NCI-H146 treated with DMSO at 0.1 percent for 48 hours (cell line): ENCODE data around the gene TGM4.
"Not testable (repeated sequence)": the region's sequence is repeated elsewhere in the genome, so short reads cannot be mapped to it uniquely, and the experiment has no call there.

Source experiments
- DNase-seq: peaks from one replicate; lab custom pipeline; 2025; ENCODE audit not compliant: unreplicated experiment; lab: John Stamatoyannopoulos, UW

TGM4 gene

DNA sequence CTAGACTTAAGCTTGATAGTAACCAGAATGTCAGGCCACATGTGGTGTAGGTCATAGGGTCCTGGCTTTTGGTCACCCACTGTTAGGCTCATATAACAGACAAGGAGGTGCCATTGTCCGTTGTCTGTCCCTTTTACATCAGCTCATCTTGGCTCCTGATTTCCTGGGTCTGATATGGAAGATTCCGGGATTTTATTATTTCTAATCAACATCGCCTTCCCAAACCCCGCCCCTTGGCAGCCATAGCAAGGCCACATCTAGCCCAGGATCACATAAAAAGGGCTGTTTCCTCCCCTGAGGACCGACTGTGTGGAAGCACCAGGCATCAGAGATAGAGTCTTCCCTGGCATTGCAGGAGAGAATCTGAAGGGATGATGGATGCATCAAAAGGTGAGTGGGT lies at the start of gene TGM4:
TGM4 (plus strand) TSS at position 301 of the 400 bp plus-strand sequence; CDS start at position 372, 71 bp downstream.
- no peak for DNase-seq

DNA sequence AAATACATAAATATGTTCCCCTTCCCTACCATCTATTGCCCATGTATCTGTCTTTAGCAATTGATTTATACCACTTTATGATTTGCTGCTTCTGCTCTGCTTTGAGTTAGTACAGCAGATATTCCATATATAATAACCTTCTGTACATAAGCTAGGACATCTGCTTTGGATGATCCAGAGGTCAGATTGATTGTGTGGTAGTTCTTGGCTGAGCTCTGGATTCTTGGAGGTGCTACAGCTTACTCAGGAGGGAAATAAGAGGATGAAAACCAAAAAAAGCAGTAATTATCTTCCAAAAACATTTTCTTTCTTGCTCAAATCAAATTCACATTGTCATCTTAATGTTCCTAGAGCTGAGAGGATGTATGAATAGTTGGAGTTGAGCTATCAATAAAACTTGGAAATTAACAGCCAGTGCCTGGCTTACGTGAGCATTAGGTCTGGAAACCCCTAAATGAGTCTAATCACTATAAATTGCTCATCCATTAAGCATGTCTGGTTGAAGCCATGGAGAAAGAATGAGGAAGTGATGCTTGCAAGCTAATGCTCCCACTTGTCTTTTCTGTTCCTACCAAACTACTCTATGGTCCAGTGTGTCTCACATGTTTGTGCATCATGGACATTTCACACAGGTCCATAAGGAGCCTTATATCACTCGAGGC lies 49.0 kb upstream of the TGM4 start:
- no peak for DNase-seq

DNA sequence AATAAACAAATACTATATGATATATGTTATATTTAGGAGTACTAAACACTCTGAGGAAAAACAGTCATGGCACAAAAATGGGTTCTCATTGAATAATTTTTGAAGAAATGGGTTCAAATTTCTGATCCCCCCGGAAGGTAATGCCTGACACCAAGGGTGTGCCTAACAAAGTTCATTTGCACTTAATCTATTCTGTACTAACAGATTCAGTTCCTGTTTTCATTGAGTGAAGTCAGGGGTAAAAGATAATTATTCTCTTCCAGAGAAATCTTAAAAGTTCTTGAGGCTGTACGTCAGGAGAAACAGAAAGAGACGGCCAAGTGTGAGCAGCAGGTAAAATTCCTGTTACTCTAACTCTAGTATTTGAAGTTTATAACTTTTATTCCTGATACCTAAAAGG lies 47.2 kb upstream of the TGM4 start:
- DNase-seq, result no peak

DNA sequence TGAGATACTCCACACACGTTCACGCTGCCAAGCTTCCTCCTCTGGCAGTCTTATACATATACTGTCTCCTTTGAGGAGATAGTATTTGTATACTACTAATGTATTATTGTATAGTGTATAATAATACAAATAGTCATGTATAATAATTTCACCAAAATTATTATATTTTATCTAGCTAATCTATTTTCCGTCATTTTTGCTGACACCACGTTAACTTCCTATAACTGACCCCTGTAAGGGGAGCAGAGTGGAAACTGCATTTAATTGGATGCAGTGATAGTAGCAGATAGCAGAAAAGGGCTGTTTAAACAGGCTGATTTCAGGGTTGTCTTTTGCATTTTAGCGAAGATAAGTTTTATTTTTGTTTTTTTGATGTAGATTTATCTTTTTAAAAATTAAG lies 43.2 kb upstream of the TGM4 start:
- DNase-seq, result no peak

DNA sequence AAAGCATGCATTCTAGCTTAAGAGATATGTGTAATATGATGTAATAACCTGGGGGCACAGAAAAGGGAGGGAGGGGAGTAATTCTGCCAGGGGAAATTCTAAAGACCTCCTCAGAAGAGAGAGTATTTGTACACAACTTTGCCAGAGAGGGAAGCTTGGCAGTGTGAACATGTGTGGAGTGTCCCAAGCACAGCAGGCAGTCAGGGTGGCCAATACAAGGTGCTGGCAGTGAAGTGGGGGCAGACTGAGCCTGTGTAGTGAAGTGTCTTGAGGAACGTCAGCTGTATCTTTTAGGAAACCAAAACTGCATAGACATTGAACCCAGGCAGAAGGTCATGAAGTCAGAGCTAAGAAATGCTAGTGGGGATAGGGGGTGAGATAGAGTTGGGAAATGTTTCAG lies 42.4 kb upstream of the TGM4 start:
- no peak for DNase-seq

DNA sequence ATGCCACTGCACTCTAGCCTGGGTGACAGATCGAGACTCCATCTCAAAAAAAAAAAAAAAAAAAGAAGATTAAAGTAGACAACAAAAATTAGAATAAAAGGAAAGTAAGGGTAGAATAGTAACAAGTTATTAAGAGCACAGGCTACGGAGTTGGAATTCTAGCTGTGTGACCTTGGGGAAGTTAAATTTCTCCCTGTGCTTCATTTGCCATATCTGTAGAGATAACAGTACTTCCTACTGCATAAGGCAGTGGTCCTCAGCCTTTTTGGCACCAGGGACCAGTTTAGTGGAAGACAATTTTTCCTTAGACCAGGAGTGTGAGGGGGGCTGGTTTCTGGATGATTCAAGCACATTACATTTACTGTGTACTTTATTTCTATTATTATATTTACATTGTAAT lies 41.4 kb upstream of the TGM4 start:
- DNase-seq, result no peak

DNA sequence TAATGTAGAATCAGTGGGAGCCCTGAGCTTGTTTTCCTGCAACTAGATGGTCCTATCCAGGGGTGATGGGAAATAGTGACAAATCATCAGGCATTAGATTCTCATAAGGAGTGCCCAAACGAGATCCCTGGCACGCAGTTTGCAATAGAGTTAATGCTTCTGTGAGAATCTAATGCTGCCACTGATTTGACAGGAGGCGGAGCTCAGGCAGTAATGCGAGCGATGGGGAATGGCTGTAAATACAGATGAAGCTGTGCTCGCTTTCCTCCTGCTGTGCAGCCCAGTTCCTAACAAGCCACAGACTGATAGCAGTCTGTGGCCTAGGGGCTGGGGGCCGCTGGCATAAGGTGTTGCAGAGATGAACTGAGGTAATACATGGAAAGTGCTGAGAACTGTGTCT lies 41.0 kb upstream of the TGM4 start:
- no peak for DNase-seq

DNA sequence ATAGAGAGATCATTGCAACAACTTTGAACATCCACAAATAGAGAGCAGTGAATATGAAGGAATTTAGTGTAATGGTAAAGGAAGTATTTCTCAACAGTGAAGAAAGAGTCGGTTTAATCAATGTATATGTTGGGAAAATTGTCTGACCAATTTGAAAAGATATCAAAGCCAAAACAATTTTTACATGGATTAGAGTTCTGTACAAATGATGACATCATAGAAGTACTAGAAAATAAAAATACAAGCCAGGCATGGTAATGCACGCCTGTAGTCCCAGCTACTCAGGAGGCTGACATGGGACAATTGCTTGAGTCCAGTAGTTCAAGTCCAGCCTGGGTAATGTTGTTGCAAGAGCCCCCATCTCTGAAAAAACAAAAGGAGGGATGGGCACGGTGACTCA lies 38.7 kb upstream of the TGM4 start:
- no peak for DNase-seq

DNA sequence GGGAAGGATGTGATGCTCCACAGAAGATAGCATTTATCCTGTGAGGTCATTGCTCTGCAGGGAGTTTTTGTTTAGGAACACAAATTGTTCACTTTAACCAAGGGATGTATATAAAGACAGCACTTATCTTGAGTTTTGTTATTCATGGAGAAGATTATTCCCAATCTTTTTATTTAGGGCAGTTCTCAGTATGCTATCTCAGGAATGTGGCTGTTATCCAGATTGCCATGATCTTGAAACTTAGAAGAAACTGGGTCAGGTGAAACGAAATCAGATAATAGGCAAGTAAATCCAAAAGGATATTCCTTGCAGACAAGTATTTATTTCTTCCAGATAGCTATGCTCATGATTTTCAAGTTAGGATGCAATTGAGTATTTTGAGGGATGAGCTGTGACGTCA lies 32.0 kb upstream of the TGM4 start:
- no peak for DNase-seq

DNA sequence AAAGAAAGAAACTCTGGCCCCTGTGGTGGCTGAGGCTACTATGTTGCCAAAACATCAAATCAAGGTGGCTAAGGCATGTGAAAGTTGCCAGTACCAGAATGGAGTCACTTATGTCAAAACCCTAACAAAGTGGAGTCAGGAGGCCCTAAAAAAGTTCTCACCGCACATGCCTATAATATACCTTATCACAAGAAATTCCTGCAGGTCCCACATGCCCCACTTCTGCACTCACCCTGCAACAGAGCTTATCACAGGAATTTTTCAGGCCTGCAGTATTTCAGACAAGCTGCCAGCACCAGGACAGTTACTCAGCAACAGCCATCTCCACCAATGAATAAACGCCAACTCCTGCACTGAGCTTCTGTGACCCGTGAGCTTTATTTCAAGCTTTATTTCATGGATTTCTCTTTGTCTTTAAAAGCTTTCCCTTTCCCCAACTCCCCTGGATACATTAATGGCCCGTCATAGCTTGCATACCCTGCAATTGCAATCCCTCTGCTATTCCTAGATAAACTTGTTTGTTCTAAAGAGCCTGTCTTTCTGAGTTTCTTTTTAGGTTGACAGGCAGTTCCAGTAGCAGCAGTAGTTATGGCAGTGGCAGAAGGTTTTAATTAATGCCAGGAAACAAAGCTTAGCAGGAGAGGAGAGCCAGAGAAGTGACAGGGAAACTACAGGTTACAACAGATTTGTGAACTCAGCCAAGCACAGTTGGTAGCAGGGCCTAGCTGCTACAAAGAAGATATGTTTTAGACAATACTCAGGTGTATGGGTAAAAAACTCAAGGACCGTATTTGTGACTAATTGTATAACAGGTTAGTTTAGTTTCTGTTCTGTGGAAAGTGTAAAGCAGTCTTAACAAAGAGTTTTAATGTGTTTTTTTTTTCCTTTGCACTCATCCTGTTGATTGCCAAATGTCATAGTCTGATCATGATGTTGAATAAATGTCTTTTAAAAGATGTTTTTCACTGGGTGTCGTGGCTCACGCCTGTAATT lies 28.6 kb upstream of the TGM4 start:
- no peak for DNase-seq

DNA sequence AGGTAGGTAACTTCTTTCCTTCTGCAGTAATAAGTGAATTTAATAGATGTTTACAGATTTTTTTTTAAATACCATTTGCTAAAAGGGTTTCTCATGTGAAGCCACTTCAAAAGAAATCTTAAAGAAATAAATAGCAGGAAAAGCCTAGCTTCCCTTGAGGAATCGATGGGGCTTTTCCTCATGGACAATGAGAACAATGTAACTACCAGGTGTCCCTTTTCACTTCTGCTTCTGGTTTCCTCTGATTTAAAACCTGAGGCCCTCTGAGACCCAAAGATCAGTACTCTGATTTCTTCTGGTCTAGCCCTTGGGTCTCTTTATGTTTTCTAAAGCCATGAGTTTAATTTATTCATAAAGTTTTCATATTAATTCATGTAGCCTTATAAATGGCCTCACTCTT lies 25.8 kb upstream of the TGM4 start:
- DNase-seq, result no peak

DNA sequence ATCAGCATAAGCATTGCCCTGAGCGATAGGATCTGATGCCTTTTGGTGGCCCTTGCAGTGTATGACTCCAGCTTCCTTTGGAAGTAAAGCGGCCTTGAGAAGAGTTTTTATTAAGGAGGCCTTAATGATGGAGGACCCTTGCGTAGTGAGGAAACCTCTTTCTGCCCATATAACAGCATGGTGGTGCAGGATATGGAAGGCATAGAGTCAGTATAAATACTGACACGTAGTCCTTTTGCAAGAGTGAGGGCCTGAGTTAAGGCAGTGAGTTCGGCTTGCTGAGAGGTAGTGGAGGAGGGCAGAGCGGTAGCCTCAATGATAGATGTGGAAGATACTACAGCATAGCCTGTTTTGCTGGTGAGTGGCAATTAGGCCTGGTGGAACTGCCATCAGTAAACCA lies 17.7 kb upstream of the TGM4 start:
- not testable (repeated sequence) for DNase-seq

DNA sequence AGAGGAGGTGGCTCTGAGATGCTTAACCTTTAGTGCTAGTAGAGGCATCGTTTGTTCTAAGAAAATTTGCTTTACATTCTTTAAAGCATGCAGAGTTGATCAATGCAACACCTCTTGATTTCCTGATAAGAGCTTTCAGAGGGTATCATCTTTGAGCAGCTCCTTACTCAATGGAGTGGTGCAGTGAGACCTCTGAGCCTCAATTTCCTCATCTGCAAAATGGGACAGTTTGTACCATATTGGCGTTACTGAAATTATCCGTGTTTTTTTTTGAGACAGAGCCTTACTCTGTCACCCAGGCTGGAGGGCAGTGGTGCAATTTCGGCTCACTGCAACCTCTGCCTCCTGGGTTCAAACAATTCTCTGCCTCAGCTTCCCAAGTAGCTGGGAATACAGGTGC lies 14.3 kb upstream of the TGM4 start:
- DNase-seq, result no peak

DNA sequence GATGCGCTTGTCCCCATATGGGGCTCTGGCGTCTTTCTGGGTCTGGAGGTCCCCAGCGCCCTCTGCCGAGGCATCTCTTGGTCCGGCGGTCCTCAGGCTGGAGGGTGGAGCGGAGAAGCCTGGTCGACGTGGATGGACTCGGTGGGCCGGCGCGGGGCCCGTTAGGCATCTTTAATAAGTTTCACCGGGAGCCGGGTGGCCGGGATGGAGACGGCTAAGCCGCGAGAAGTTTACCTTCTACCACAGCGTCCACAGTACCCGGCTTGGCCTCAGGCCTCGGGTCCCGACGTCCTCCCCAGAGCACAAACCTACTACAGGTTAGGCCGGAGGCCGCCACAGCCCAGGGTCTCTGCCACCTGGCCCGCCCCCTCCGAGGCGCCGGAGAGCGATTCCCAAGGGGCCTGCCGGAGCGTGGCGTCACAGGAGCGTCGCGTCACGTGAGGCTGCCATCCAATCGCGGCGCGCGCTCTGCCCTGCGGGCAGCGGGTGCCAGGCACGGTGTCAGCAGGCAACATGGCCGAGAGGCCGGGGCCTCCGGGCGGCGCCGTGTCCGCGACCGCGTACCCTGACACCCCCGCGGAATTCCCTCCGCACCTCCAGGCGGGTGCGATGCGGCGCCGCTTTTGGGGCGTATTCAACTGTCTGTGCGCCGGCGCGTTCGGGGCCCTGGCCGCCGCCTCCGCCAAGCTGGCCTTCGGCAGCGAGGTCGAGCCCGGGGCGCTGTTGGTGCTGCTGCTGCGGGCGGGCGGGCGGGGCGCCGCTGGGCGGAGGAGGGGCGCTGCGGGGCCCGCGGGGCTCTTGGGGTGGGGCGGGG lies 12.8 kb upstream of the TGM4 start, which contains the start of gene TMEM42:
TMEM42 (plus strand) TSS at position 501 of the 814 bp plus-strand sequence; CDS start at position 514, 13 bp downstream.
- DNase-seq, result no peak

DNA sequence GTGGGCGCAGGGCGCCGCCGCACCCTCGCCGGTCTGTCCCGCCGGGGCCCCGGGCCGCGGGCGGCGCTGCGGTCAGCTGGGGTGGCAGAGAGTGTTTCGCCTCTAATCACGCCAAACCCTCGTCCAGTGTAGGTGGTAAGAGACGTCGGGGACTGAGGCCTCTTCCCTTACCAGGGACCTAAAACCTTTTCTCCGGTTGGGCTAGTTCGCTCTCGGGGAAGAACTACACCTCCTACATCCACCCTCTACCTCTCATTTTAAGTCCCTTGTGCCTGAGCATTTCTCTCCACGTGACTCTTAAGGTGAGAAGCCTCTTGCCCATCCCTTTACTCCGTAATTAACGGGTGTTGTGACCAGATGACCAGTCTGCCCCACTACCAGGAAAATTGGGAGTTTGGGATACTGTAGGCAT lies 12.2 kb upstream of the TGM4 start:
- DNase-seq, result no peak

DNA sequence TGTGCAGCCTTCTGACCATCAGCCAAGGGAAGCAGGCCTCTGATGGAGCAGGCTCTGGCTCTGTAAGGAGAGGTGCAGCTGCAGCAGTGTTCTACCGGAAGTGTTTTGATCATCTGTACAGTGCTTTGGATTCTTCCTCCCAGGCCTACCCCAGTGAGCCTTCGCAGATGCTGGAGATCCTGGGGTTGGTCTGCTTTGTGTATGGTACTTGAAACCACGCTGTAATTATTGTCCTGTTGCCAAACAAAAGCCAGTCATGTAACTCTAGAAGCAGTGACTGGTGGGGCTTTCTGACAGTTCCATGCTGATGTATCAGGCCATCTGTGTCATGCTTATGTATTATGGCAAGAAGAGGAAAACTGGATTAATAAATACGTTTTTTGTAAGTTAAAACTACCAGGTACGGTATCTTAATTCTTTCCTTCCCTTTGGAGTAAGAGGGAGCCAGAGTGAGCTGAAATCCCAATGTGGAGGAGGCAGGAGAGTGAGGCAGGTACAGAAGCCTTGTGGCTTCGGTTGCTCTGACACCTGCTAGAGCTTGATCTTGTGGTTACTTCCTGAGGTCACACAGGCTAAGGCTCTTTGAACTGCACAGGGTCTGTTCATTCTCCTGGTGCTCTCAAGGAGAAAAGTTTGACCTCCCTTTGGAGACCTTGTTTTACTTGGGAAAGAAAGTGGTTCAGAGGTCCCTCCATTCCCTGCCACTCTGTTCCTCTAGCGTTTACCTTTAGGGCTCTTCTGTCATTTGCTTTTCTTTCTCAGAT lies 9.0 kb upstream of the TGM4 start:
- DNase-seq, result peak; percentile 9

DNA sequence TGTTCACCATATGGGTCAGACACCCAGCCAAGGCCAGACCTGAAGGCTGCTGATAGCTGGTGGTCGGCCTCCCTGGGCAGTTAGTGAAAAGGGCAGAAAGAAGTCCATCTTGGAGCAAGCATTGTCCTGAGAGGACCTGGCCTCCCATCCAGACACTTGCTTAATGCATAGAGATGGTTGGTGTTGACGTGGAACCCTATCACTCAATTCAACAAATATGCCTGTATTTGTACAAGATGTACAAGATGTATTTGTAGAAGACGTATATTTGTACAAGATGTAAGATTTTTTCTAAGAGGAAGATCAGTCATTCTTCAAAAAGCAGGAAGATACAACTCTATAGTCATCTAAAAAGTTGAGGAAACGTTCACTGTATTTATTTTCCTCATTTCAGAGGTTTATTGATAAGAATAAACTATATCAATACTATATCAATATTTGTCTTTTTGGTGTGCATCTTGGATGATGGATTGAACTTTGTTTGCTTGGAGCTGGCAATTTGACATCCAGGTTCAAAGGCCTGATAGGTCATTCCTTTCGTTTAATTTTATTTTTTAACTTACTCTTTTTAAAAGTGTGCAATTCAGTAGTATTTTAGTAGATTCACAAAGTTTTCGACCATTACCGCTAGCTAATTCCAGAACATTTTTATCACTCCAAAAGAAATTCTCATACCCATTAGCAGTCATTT lies 6.8 kb upstream of the TGM4 start:
- DNase-seq, result no peak

DNA sequence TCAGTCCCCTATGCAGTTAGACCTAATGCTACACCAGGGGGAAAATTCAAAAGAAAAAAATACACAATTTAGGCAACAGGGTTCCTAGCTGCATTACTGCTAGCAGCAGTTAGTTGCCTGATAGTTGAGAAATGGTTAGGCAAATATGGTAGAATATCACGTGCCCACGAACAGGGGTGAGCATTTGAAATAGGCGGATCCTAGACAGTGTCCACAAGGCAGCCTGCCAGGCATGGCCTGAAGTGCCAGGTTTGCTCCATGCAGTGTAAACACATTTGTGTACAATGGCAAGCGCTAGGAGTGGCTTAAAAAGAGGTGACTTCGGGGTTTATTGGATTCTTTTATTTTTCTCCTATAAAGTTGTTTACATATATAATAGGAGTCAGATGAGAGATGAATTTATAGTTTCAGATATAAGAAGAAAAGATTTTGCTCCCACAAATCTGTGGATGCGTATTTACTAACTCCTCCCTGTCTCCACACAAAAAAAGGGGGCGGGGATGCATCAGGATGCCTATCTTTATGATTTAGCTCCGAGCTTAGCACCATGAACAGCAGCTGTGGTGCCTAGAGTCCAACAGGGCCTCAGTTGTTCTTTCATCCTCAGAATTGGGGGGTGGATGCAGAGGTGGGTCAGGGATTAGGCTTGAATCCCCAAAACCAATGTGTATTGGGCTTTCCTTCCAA lies 3.9 kb upstream of the TGM4 start:
- no peak for DNase-seq

DNA sequence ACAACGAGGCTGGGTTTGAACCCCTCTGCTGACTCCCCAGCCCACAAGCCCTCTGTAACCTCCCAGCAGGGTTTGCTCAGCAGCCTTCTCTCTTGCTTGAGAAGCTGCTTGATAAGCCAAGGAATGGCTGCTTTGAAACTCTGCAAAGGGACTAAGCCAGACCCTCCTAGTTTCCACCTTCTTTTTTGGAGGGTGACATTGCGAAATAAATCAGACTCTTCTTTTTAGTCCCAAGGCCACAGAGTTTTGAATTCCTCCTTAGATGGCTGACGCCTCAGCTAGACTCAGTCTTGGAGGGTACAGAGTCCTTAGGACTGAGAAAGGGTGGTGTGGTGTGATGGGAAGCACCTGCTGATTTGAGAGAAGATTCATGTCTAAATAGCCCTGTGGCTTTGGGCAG lies 1.2 kb downstream of the TGM4 start:
- no peak for DNase-seq
